Astrocyte (in vitro differentiated cells and primary cell): ENCODE measurements around the gene CCR6.

Source experiments
- CTCF ChIP-seq: IDR thresholded peaks from 2 replicates; pipeline ENCODE4 v1.5.1; 2011; ENCODE audit warnings: low read depth, mild to moderate bottlenecking, inconsistent platforms, low read length, moderate library complexity; ENCODE audit not compliant: insufficient read depth
- EZH2 ChIP-seq: IDR thresholded peaks from 2 replicates; pipeline ENCODE4 v1.6.1; 2012; ENCODE audit warnings: mild to moderate bottlenecking, low read length, inconsistent platforms; ENCODE audit not compliant: insufficient read depth

GRCh38 chr6:167153521-167153959 lies 30.6 kb downstream of the CCR6 start:
- TF ChIP-seq CTCF (no peak), EZH2 (no peak)
